Daoy (cell line): Measurements from ENCODE around the gene ACAD9. TPM values are rescaled to one million over a fixed set of nuclear protein-coding genes. Genes with fewer than 3 reads are reported as not detected.
"Not testable (repeated sequence)": the region's sequence is repeated elsewhere in the genome, so short reads cannot be mapped to it uniquely, and the experiment has no call there.

Experiments used
- DNase-seq: peaks from one replicate; pipeline ENCODE4 v3.0.0-alpha.2; 2015; ENCODE audit warnings: low read depth
- total RNA-seq: library from RNA; depleted of rRNA; stranded (reverse); fragments of >200 nt; shearing (Covaris generic); gene quantifications from 2 replicates; pipeline ENCODE4 v1.2.3, GENCODE V29; 2014; rRNA removed

ACAD9 gene
- 28.1 and 34.7 TPM in 2 replicates for total RNA-seq

- peak; percentile 99 for DNase-seq
Measured at GRCh38 chr3:128879125-128879969, at the start of gene ACAD9. TSS of gene ACAD9 (plus strand) at chr3:128879620. CDS start at chr3:128879692, 72 bp downstream.

- DNase-seq = not testable (repeated sequence)
Measured at GRCh38 chr3:128829925-128830625, 49.3 kb upstream of the ACAD9 start.

DNA sequence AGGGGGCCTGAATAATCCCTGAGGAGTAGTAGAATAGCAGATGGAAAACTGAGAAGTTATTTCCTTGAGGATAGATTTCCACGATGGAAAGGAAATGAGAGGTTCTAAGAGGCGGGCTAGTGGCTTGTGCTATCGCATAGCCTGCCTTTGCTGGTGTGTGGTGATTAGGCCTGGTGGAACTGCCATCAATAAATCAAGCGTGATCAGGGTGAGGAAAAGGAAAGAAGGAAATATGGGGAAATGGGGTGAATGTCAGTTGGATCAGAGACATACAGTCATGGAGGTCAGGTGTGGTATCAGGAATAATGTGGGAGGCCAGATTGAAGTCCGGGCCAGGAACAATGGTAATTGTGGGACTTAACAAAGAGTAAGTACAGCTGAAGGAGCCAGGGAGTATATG lies 48.7 kb upstream of the ACAD9 start:
- DNase-seq = not testable (repeated sequence)

- DNase-seq = not testable (repeated sequence)
Measured at GRCh38 chr3:128832979-128833378, 46.4 kb upstream of the ACAD9 start.

DNA sequence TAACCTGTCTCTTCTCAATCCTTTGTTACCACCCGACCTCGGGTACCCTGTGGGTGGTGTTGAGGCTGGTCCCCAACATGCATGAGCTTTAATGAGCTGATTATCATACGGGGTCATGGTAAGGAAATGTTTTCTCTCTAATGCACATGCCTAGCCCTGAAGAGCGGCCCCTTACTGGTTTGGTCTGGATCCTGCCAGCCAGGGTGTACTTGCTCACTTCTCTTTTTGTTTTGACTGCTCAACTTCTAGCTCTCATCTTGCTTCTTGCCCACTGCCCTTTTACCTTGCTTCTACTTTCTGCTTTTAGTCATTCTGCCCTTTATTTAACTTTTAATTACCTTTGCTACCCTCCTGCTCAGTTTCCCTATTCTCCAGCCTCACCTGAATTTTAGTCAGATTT lies 44.3 kb upstream of the ACAD9 start:
- DNase-seq = no peak

DNA sequence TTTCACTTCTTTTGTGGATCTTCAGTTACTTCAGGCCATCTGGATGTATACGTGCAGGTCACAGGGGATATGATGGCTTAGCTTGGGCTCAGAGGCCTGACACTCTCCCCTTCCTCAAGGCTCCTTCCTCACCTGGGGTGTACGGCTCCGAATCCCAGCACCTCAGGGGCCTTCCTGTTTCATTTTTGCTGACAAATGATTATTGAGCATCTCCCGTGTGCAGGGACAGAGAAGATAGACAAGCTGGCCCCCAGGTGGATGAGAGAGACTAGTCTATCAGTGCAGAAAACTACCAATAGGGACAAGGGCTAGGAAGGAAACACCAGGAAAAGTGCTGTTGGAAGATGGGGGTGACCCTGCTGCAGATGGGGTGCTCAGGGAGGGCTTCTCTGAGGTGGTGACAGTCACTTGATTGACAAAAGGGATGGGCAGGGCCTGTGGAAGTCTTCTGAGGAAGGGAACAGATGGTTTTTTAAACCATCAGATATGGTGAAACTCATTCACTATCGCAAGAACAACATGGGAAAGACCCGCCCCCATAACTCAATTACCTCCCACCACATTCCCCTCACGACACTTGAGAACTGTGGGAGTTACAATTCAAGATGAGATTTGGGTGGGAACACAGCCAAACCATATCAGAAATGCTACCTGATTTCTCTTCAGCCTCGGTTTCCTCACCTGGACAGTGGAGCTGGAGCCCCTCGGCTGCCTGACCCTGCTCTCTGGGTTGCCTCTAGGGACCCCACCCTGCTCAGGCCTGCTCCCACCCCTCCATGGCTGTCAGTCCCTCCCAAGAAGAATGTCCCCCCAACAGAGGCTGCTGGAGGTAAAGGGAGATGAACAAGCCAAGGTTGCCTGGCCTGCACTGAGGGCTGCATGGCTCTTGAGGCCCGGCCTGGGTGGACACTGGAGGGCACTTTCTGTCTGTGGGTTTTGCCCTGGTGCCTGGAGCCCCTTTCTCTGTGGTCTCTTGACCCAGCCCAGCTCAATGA lies 37.2 kb upstream of the ACAD9 start:
- DNase-seq = no peak

- DNase-seq = no peak
Measured at GRCh38 chr3:128844502-128844901, 34.9 kb upstream of the ACAD9 start.

DNA sequence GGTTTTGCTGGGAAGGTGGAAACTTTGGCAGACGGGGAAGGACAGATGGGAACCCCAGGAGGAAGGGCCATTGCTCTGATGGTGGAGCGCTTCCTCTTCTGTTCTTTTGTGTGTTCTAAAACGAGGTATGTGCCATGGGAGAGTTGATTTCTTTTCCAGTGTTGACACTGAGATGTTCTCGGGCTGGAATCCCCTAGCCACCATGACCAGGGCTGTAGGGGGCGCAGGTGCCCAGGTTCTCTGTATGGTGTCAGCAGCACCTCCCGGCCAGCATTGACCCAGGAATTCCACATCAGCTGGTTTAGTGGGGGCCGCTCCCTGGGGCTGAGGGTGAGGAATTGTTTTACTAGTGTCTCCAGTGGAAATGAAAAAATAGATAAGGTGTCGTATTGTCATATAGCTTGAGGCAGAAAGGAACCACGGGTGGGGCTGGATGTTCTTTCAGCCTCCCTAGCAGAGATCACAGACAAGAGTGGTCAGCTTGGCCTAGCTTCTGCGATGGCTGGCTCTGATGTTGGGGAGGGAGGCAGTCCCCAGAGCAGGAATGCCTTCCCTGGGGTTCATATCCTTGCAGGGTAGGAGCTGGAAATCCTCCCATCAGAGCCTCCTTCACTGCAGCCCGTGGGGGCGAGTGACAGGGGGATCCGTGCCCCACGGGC lies 34.2 kb upstream of the ACAD9 start:
- DNase-seq = peak; percentile 26

GRCh38 chr3:128845778-128846485 lies 33.5 kb upstream of the ACAD9 start:
- DNase-seq = peak; percentile 86

DNA sequence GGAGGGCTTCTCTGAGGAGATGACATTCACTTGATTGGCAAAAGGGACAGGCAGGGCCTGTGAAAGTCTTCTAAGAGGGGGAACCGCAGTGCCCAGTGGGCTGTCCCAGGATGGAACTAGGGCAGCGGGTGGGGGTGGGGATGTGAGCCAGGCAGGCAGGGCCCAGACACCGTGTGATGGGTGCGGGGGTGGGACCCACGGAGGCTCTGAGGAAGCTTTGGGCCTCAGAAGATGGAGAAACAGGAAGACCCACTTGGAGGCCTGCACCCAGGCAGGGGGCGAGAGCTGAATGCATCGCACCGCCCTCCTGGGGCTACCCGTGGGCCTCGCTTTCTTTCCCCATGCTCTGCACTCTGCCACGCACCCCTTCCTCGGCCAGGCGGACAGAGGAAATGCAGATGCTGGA lies 32.9 kb upstream of the ACAD9 start:
- DNase-seq = no peak

DNA sequence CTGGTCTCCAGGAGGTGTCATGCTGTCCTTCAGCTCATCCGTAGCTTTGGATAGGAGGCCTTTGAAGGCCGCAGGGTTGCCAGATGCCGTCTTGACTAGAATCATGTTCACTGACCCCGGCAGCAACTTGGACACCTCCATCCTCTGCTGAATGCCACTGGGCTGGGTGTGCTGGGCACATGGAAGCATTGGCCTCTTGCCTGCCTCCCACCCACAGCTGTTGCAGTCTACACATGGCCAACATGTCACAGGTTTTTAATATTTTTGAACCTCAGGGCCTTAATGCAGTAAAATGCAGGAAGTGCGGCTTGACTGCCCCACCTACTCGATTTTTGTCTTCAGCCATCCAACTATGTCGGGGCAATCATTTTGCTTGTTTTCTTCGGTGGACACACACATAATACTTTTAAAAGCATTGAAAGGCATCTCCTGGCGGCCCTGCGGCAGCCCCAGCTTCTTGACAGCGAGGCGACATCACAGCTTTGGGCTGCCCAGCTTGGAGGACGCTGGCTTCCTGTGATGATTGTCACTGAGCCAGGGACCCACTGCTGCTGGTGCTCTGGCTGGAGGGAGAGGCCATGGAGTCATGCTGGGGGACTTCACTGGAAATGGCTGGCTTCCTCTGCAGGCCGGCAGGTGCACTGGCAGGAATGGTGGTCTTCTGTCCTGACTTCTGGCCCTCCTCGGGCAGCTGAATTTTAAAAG lies 31.6 kb upstream of the ACAD9 start:
- no peak for DNase-seq

DNA sequence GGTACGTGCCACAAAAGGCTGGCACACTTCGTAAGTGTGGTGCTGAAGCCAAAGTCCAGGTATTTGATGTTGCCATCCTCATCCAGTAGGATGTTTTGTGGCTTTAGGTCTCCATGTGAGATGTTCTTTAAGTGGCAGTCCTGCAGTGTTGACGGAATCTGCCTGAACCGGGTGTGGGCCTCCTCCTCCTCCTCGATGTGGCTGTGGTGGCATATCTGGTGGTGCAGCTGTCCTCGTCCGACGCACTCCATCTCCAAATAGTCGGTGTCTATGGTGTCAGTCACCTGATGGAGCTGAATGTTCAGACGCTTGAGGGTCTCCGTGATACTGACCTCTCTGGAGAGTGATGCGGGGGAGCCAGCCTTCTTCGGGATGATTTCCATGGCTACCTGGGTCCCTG lies 30.5 kb upstream of the ACAD9 start:
- no peak for DNase-seq

- no peak for DNase-seq
Measured at GRCh38 chr3:128849911-128850455, 29.4 kb upstream of the ACAD9 start.

DNA sequence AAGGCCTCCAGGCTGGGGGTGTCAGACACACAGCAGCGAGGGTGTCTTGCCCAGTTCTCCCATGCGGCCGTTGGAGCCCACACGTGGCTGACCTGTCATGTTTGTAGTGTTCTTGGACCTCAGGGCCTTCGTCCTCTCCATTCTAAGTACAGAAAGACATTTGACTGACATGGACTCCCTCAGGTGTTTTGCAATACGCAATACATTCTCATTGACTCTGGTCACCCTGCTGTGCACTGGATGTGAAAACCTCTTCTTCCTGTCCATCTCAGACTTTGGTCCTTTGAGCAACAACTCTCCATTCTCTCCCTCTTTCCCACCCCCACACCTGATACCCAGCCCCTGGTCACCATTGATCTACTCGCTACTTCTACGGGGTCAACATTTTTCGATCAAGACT lies 28.9 kb upstream of the ACAD9 start:
- DNase-seq = no peak

- no peak for DNase-seq
Measured at GRCh38 chr3:128851601-128852000, 27.8 kb upstream of the ACAD9 start.

DNA sequence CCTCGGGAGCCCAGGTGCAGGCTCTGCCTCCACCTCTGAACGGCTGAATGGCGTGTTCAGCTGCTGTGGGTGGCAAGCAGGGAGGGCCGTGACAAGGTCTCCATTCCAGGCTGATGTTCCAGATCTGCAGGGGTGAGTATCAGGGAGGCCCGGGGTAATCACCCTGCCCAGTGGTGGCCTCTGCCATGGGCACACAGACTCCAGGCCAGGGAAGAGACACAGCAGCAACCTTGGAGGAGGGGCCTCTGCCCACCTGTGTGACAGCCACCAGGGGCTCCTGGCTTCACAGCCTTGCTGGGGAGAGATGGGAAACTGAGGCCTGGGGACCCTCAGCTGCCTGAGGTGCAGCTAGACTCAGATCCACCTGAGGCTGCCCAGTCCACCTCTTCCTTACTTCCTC lies 25.6 kb upstream of the ACAD9 start:
- no peak for DNase-seq

DNA sequence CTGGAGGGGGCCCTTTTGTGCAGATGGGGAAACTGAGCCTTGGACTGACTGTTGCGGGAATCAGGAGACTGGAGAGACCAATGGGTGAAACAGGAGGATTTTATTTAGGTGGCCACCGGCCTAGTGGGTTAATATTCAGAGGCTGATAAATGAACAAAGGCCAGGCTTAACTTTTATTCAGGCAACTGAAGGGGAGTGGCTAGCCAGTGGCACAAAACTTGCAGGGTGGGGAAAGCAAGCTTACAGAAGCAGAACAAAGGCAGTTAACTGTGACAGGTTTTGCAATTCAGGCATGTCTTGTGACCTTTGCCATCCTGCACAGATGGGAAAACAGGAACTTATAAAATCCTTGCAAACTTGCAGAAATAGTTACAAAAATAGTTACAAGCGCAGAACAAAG lies 24.9 kb upstream of the ACAD9 start:
- DNase-seq = no peak

GRCh38 chr3:128855569-128855968 lies 23.9 kb upstream of the ACAD9 start:
- DNase-seq = no peak

GRCh38 chr3:128858167-128858566 lies 21.3 kb upstream of the ACAD9 start:
- no peak for DNase-seq

GRCh38 chr3:128859630-128860029 lies 19.8 kb upstream of the ACAD9 start:
- no peak for DNase-seq
